ENCODE data around the gene TSEN54.
"Not testable (repeated sequence)": the region's sequence is repeated elsewhere in the genome, so short reads cannot be mapped to it uniquely, and the experiment has no call there.

The TSEN54 gene

GRCh38 chr17:75511610-75512575 is 4.4 kb upstream of the TSEN54 start:
- Histone ChIP-seq H3K4me3 (ENCODE audit: low read length) (no peak overlapping the region), H3K36me3 (ENCODE audit: insufficient read depth, low read length) (peaks cover 29% of the 10 kb centered on the region), H3K9me3 (ENCODE audit: low read length) (no peaks in the 10 kb centered on the region), H3K27me3 (ENCODE audit: insufficient read depth, low read length) (no peaks in the 10 kb centered on the region), H3K4me1 (ENCODE audit: insufficient read depth, low read length) (peaks cover 22% of the 10 kb centered on the region), H2AFZ (ENCODE audit: low read depth, low read length) (no peak overlapping the region)

- no peak overlapping the region for H2AFZ ChIP-seq (ENCODE audit: low read depth, low read length)
- peaks cover 30% of the 10 kb centered on the region for H3K4me1 ChIP-seq (ENCODE audit: insufficient read depth, low read length)
- H3K4me3 ChIP-seq (ENCODE audit: low read length) = no peak overlapping the region
- H3K36me3 ChIP-seq (ENCODE audit: insufficient read depth, low read length) = peaks cover 26% of the 10 kb centered on the region
- no peaks in the 10 kb centered on the region for H3K9me3 ChIP-seq (ENCODE audit: low read length)
- H3K27me3 ChIP-seq (ENCODE audit: insufficient read depth, low read length) = no peaks in the 10 kb centered on the region
Measured at GRCh38 chr17:75512926-75513640, 3.2 kb upstream of the TSEN54 start.

DNA sequence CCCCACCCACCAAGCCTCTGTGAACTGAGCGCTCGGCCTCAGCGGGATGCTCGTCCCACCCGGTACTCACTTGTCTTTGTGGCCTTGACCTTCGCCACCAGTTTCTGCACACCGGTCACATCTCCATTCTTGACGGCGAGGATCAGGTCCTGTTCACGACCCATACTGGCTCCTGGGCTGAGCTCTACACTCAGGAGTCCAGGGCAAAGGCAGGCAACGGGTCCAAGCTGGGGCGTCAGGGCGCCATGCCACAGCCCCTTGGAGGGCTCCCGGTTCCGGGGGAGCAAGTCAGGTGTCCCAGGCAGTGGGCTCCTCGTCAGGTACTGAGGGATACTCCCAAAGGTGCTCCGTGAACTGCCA is 2.7 kb upstream of the TSEN54 start:
- Histone ChIP-seq H3K4me1 (ENCODE audit: insufficient read depth, low read length) (peaks cover 25% of the 10 kb centered on the region), H2AFZ (ENCODE audit: low read depth, low read length) (no peak overlapping the region), H3K9me3 (ENCODE audit: low read length) (no peaks in the 10 kb centered on the region), H3K36me3 (ENCODE audit: insufficient read depth, low read length) (peaks cover 31% of the 10 kb centered on the region), H3K27me3 (ENCODE audit: insufficient read depth, low read length) (no peaks in the 10 kb centered on the region), H3K4me3 (ENCODE audit: low read length) (peak overlapping the region; percentile 63)

DNA sequence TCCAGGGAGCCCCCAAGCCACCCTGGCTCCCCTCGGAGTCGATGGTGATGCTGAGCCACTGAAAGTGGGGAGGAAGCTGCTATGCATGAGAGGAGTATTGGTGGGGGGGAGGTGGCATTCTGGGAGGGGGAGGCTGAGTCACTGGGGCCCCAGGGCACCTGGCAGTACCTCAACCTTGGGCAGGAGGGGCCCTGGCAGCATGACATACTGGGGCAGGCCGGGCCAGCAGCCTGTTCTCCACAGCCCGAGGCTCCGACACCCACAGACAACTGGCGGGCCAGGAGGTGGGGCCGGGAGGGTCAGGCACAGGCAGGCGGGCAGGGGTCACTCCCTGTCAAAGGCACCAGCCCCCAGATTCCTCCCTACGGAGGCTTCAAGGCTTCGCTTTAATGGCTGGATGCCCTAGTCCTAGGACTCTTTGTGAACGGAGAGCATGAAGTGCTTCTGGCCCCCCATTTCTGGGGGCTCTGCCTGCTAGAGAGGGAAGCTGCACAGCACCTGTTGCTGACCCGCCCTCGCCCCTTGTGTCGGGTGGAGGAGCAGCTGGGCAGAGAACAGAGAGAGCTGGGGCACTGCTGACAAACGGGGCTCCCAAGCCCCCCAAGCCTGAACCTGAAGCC is 1.9 kb upstream of the TSEN54 start:
- H3K36me3 ChIP-seq (ENCODE audit: insufficient read depth, low read length) = peaks cover 36% of the 10 kb centered on the region
- peak overlapping the region; percentile 63 for H3K4me3 ChIP-seq (ENCODE audit: low read length)
- no peaks in the 10 kb centered on the region for H3K9me3 ChIP-seq (ENCODE audit: low read length)
- H3K4me1 ChIP-seq (ENCODE audit: insufficient read depth, low read length) = peaks cover 25% of the 10 kb centered on the region
- no peaks in the 10 kb centered on the region for H3K27me3 ChIP-seq (ENCODE audit: insufficient read depth, low read length)
- H2AFZ ChIP-seq (ENCODE audit: low read depth, low read length) = peak overlapping the region; percentile 23

DNA sequence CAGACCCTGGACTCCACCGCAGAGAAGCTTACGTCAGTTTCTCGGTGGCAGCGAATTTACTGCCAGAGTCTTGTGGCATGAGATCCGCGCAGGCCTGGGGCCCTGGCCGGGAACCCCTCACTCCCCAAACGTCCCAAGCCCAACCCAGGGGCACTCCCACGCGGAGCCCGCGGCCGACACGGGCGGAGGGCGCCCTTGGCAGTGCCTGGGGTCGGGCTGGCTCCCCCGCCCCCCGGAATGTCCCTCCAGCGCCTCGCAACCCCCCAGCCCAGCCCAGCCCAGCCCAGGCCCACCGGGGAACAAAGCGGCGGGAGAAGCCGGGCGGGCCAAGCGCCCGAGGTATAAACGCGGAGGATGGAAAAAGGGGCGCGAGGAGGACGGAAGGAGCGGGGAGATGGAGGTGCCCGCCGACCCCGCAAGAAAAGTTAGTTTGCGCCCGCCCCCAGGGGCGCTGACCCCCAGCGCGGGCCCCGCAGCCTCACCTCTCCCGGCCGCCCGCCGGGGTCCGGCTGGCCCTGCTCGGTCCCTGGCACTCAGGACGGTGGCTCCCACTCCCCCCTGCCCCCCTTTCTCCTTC is 1.3 kb upstream of the TSEN54 start:
- H2AFZ ChIP-seq (ENCODE audit: low read depth, low read length) = peak overlapping the region; percentile 23

GRCh38 chr17:75515496-75516254 is 653 bp upstream of the TSEN54 start, which contains the start of gene CASKIN2:
Gene CASKIN2, minus strand, starts transcription at chr17:75515537. Its CDS starts 1,733 bp downstream, at chr17:75513804.
- peaks cover 41% of the 10 kb centered on the region for H3K36me3 ChIP-seq (ENCODE audit: insufficient read depth, low read length)
- peak within 1 kb of the TSS; percentile 95 for H2AFZ ChIP-seq (ENCODE audit: low read depth, low read length)
- peak within 1 kb of the TSS; percentile 63 for H3K4me3 ChIP-seq (ENCODE audit: low read length)
- H3K4me1 ChIP-seq (ENCODE audit: insufficient read depth, low read length) = peaks cover 25% of the 10 kb centered on the region
- no peaks in the 10 kb centered on the region for H3K9me3 ChIP-seq (ENCODE audit: low read length)
- H3K27me3 ChIP-seq (ENCODE audit: insufficient read depth, low read length) = no peaks in the 10 kb centered on the region

More for the DNA sequence above, 1.3 kb upstream of the TSEN54 start:
- Histone ChIP-seq H3K27me3 (ENCODE audit: insufficient read depth, low read length) (no peaks in the 10 kb centered on the region), H3K9me3 (ENCODE audit: low read length) (no peaks in the 10 kb centered on the region), H3K36me3 (ENCODE audit: insufficient read depth, low read length) (peaks cover 39% of the 10 kb centered on the region), H3K4me3 (ENCODE audit: low read length) (peak overlapping the region; percentile 63), H3K4me1 (ENCODE audit: insufficient read depth, low read length) (peaks cover 25% of the 10 kb centered on the region)

DNA sequence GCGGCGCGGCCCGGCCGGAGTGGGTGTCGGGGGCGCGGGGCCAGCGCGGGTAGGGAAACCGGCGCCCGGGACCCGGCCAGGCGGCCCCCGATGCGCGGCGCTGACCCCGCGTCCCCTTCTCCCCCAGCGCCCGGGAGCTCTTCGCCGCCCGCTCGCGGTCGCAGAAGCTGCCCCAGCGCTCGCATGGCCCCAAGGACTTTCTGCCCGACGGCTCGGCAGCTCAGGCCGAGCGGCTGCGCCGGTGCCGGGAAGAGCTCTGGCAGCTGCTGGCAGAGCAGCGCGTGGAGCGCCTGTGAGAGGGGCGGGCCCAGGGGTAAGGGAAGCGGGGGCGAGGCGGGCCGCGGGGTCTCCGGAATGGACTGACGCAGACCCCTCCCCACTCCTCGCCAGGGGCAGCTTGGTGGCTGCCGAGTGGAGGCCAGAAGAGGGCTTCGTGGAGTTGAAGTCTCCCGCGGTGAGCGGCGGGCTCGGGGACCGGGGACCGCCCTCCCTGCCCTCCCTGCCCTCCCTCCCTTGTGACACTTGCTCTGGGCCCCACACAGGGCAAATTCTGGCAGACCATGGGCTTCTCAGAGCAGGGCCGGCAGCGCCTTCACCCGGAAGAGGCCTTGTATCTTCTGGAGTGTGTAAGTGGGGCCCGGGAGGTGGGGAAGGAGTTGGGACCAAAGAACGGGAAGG is 430 bp downstream of the TSEN54 start:
- H3K9me3 ChIP-seq (ENCODE audit: low read length) = no peaks in the 10 kb centered on the region
- peaks cover 25% of the 10 kb centered on the region for H3K4me1 ChIP-seq (ENCODE audit: insufficient read depth, low read length)
- H3K4me3 ChIP-seq (ENCODE audit: low read length) = peak overlapping the region; percentile 63
- H3K36me3 ChIP-seq (ENCODE audit: insufficient read depth, low read length) = peaks cover 40% of the 10 kb centered on the region
- H2AFZ ChIP-seq (ENCODE audit: low read depth, low read length) = peak overlapping the region; percentile 54
- no peaks in the 10 kb centered on the region for H3K27me3 ChIP-seq (ENCODE audit: insufficient read depth, low read length)

GRCh38 chr17:75517297-75517865 is 1.1 kb downstream of the TSEN54 start:
- peak overlapping the region; percentile 63 for H3K4me3 ChIP-seq (ENCODE audit: low read length)
- H3K4me1 ChIP-seq (ENCODE audit: insufficient read depth, low read length) = peaks cover 22% of the 10 kb centered on the region
- H3K9me3 ChIP-seq (ENCODE audit: low read length) = no peaks in the 10 kb centered on the region
- H3K36me3 ChIP-seq (ENCODE audit: insufficient read depth, low read length) = peaks cover 41% of the 10 kb centered on the region
- peak overlapping the region; percentile 54 for H2AFZ ChIP-seq (ENCODE audit: low read depth, low read length)
- H3K27me3 ChIP-seq (ENCODE audit: insufficient read depth, low read length) = no peaks in the 10 kb centered on the region

DNA sequence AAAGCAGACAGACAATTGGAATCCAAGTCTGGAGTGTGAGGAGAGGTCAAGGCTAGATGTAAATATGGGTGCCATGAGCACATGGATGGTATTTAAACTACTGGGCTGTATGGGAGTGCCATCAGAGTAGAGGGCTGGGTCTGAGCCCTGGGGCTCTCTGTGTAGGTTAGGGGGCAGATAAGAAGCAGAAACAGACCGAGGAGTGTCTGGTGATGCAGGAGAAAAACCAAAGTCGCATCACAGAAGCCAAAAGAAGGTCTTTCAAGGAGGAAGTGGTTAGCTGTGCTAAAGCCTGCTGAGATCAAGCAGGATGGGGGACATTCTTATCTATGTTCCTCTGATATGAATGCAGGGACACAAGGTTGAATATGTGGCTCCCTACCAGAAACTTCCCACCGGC is 1.9 kb downstream of the TSEN54 start:
- H3K4me1 ChIP-seq (ENCODE audit: insufficient read depth, low read length) = peaks cover 22% of the 10 kb centered on the region
- H3K36me3 ChIP-seq (ENCODE audit: insufficient read depth, low read length) = peaks cover 44% of the 10 kb centered on the region
- no peak overlapping the region for H2AFZ ChIP-seq (ENCODE audit: low read depth, low read length)
- no peak overlapping the region for H3K4me3 ChIP-seq (ENCODE audit: low read length)
- H3K9me3 ChIP-seq (ENCODE audit: low read length) = no peaks in the 10 kb centered on the region
- H3K27me3 ChIP-seq (ENCODE audit: insufficient read depth, low read length) = no peaks in the 10 kb centered on the region

DNA sequence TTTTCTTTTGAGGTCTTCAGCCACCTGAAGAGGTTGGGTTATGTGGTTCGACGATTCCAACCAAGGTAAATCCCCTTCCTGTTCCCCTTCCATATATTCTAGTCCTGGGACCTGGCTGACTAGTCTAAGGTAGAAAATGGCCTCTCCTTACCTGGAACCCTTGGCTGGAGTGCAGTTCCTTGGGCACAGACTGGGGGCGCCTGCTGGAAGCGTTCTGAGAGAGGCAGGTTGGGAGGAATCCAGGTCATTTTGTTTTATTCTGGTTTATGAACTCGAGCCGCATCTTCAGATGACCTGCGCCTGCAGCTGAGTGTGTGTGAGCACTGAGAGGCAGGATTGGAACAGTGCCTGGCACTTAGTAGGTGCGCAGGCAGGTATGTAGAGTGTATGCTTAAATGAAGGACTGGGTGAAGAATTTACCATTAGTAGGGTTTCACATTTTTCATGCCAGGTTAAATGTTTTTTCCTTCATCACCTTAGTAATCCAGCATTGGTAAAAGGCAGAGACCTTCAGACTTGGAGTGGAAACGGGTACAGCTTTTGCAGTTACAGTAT is 2.7 kb downstream of the TSEN54 start:
- Histone ChIP-seq H3K4me3 (ENCODE audit: low read length) (no peak overlapping the region), H3K27me3 (ENCODE audit: insufficient read depth, low read length) (no peaks in the 10 kb centered on the region), H2AFZ (ENCODE audit: low read depth, low read length) (no peak overlapping the region), H3K36me3 (ENCODE audit: insufficient read depth, low read length) (peaks cover 46% of the 10 kb centered on the region), H3K4me1 (ENCODE audit: insufficient read depth, low read length) (peaks cover 16% of the 10 kb centered on the region), H3K9me3 (ENCODE audit: low read length) (no peaks in the 10 kb centered on the region)

DNA sequence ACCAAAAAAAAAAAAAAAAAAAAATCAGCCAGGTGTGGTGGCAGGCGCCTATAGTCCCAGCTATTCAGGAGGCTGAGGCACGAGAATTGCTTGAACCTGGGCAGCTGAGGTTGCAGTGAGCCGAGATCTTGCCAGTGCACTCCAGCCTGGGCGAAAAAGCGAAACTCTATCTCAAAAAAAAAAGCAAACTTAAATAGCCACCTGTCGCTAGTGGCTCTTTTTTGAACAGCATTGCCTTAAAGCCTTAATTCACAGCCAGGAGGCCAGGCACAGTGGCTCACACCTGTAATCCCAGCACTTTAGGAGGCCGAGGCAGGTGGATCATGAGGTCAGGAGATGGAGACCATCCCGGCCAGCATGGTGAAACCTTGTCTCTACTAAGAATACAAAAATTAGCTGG is 4.1 kb downstream of the TSEN54 start:
- H3K36me3 ChIP-seq (ENCODE audit: insufficient read depth, low read length) = peaks cover 47% of the 10 kb centered on the region
- H3K4me3 ChIP-seq (ENCODE audit: low read length); H3K4me1 ChIP-seq (ENCODE audit: insufficient read depth, low read length); H3K9me3 ChIP-seq (ENCODE audit: low read length); H3K27me3 ChIP-seq (ENCODE audit: insufficient read depth, low read length); H2AFZ ChIP-seq (ENCODE audit: low read depth, low read length): not testable (repeated sequence)
